C4-2B (cell line): ENCODE measurements around the gene ANKRD62.

Experiments used
- CTCF ChIP-seq: fragments of 450-650 bp; conservative IDR thresholded peaks from 2 replicates; pipeline ENCODE4 v1.5.1; 2017; ENCODE audit warnings: mild to moderate bottlenecking
- ZFX ChIP-seq: fragments of 450-650 bp; IDR thresholded peaks from 2 replicates; pipeline ENCODE4 v1.6.1; 2017

- TF ChIP-seq CTCF (no peak), ZFX (no peak)
Measured at GRCh38 chr18:12044591-12044990, 49.1 kb upstream of the ANKRD62 start.
